ENCODE results near the gene GAS7. TPM values are rescaled to one million over a fixed set of nuclear protein-coding genes. Genes with fewer than 3 reads are reported as not detected.

Gene GAS7
- total RNA-seq, 1 donor from 2014 or later: 2.0 TPM

DNA sequence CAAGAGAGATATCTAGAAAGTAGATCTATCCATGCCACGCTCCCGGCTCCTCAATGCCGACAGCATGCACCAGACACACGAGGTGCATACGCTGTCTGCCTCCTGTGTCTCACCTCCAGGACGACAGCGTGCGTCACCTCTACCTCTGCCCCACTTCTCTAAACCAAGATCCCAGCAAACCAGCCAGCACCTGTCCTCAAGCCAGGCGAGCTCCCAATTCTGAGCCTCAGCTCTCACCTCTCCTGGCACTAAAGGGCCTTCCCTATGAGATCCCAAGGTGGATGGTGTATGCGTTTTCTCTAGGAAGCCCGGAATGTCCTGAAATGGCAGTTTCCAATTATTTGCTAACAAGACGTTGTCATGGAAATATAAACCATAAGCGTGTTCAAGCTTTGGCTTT lies 257.1 kb downstream of the GAS7 start:
- no peak for DNase-seq
- H3K36me3 Mint-ChIP-seq (ENCODE audit: unreplicated experiment): no peaks in the 10 kb centered on the region
- peaks cover 4% of the 10 kb centered on the region for H3K9me3 Mint-ChIP-seq (ENCODE audit: unreplicated experiment)
- TF ChIP-seq, protein P1, sequence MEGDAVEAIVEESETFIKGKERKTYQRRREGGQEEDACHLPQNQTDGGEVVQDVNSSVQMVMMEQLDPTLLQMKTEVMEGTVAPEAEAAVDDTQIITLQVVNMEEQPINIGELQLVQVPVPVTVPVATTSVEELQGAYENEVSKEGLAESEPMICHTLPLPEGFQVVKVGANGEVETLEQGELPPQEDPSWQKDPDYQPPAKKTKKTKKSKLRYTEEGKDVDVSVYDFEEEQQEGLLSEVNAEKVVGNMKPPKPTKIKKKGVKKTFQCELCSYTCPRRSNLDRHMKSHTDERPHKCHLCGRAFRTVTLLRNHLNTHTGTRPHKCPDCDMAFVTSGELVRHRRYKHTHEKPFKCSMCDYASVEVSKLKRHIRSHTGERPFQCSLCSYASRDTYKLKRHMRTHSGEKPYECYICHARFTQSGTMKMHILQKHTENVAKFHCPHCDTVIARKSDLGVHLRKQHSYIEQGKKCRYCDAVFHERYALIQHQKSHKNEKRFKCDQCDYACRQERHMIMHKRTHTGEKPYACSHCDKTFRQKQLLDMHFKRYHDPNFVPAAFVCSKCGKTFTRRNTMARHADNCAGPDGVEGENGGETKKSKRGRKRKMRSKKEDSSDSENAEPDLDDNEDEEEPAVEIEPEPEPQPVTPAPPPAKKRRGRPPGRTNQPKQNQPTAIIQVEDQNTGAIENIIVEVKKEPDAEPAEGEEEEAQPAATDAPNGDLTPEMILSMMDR (IDR thresholded peaks at IDR 0.05; ENCODE audit: partially characterized antibody, unreplicated experiment): no peak
- H3K27me3 Mint-ChIP-seq (ENCODE audit: unreplicated experiment): peaks cover 8% of the 10 kb centered on the region
- peaks cover 13% of the 10 kb centered on the region for H3K4me1 Mint-ChIP-seq (ENCODE audit: low read depth, unreplicated experiment)
- H3K4me3 Mint-ChIP-seq (ENCODE audit: unreplicated experiment): no peak overlapping the region
- H3K27ac Mint-ChIP-seq (ENCODE audit: unreplicated experiment): no peak overlapping the region

DNA sequence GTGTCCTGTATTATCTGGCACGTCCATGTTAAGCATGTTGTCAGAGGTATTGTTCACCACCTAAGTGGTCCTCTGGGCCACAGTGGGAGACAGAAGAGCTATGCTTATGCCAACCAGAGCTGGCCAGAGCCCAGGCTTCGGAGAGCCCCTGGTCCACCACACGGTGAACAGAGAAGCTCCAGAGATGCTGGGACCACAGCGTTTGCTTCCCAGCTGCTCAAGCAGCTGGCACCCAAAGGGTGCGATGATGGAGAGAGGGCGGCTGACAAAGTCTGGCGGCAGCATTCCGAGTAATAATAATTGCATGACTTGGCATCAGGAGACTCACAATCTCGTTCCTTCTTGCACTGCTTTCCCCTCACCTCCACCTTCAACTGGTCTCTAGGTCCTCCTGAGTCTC lies 257.6 kb downstream of the GAS7 start:
- Mint-ChIP-seq H3K36me3 (ENCODE audit: unreplicated experiment) (no peaks in the 10 kb centered on the region), H3K4me1 (ENCODE audit: low read depth, unreplicated experiment) (peaks cover 13% of the 10 kb centered on the region), H3K27ac (ENCODE audit: unreplicated experiment) (no peak overlapping the region), H3K27me3 (ENCODE audit: unreplicated experiment) (peaks cover 7% of the 10 kb centered on the region), H3K4me3 (ENCODE audit: unreplicated experiment) (no peak overlapping the region), H3K9me3 (ENCODE audit: unreplicated experiment) (peaks cover 4% of the 10 kb centered on the region)
- DNase-seq: no peak
- TF ChIP-seq, protein P1 (IDR thresholded peaks at IDR 0.05; ENCODE audit: partially characterized antibody, unreplicated experiment): no peak

DNA sequence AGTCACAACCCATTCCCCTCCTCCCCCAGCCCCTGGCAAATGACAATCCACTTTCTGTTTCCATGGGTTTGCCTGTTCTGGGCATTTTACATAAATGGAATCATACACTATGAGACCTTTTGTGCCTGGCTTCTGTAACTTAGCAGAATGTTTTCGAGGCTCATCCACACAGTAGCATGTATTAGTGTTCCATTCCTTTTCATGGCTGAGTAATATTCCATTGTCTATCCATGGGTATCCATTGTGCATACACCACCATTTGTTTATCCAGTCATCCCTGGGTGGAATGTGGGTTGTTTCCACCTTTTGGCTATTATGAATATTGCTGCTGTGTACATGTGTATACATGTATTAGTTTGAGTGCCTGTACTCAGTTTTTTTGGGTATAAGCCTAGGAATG lies 259.6 kb downstream of the GAS7 start:
- Mint-ChIP-seq H3K27me3 (ENCODE audit: unreplicated experiment) (peaks cover 7% of the 10 kb centered on the region), H3K36me3 (ENCODE audit: unreplicated experiment) (no peaks in the 10 kb centered on the region), H3K4me3 (ENCODE audit: unreplicated experiment) (no peak overlapping the region), H3K4me1 (ENCODE audit: low read depth, unreplicated experiment) (peaks cover 2% of the 10 kb centered on the region), H3K27ac (ENCODE audit: unreplicated experiment) (no peak overlapping the region), H3K9me3 (ENCODE audit: unreplicated experiment) (peaks cover 2% of the 10 kb centered on the region)
- TF ChIP-seq, protein P1 (IDR thresholded peaks at IDR 0.05; ENCODE audit: partially characterized antibody, unreplicated experiment): no peak
- no peak for DNase-seq

DNA sequence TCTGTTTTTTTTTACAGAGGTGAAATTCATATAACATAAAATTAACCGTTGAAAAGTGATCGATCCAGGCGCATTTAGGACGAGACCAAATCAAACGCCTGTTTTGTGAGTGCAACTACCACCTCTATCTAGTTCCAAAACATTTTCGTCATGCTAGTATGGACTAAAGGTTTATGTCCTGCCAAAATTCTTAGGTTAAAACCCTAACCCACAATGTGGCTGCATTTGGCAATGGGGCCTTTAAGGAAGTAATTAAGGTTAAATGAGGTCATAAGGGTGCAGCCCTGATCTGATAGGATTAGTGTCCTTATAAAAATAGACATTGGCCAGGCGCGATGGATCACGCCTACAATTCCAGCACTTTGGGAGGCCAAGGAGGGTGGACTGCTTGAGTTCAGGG lies 260.5 kb downstream of the GAS7 start:
- no peak overlapping the region for H3K27ac Mint-ChIP-seq (ENCODE audit: unreplicated experiment)
- peaks cover 2% of the 10 kb centered on the region for H3K9me3 Mint-ChIP-seq (ENCODE audit: unreplicated experiment)
- no peaks in the 10 kb centered on the region for H3K4me1 Mint-ChIP-seq (ENCODE audit: low read depth, unreplicated experiment)
- H3K36me3 Mint-ChIP-seq (ENCODE audit: unreplicated experiment): no peaks in the 10 kb centered on the region
- H3K27me3 Mint-ChIP-seq (ENCODE audit: unreplicated experiment): peaks cover 7% of the 10 kb centered on the region
- H3K4me3 Mint-ChIP-seq (ENCODE audit: unreplicated experiment): no peak overlapping the region
- DNase-seq: no peak
- TF ChIP-seq, protein P1 (IDR thresholded peaks at IDR 0.05; ENCODE audit: partially characterized antibody, unreplicated experiment): no peak

DNA sequence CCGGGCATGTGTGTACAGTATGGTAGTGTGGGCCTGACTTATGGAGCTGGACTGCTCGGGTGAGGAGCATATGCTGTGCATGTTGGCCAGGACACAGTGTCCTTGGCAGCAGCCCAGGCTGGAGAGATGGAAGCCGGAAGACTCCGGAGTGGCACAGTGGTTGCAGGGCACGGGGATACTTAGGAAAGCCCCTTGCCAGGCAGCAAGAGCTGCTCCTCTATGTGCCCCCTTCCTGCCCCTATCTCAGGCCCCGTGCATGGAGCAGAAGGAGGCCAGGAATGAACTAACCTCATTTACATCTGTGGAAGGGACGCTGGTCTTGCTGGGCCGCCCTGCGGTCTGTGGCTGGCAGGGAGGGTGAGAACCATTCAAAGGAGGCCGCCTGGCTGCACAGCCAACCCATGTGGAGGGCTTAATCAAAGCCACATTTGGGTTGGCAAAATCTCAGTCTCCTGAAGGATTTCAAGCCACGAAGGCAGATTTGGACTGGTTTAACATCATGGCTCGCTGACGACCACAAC lies 261.1 kb downstream of the GAS7 start:
- H3K9me3 Mint-ChIP-seq (ENCODE audit: unreplicated experiment): peaks cover 2% of the 10 kb centered on the region
- TF ChIP-seq, protein P1 (IDR thresholded peaks at IDR 0.05; ENCODE audit: partially characterized antibody, unreplicated experiment): no peak
- no peak for DNase-seq

More for the DNA sequence above, 261.1 kb downstream of the GAS7 start:
- Mint-ChIP-seq H3K27me3 (ENCODE audit: unreplicated experiment) (peaks cover 10% of the 10 kb centered on the region), H3K36me3 (ENCODE audit: unreplicated experiment) (no peaks in the 10 kb centered on the region), H3K4me1 (ENCODE audit: low read depth, unreplicated experiment) (no peaks in the 10 kb centered on the region), H3K4me3 (ENCODE audit: unreplicated experiment) (no peak overlapping the region), H3K27ac (ENCODE audit: unreplicated experiment) (no peak overlapping the region)

All from glutamatergic neuron (in vitro differentiated cells).